ENCODE data around the gene ANTXR1.

- TF ChIP-seq MAX (IDR thresholded peaks at IDR 0.05), result no peak
- no peak for TF ChIP-seq SIN3A (conservative IDR thresholded peaks at IDR 0.05 in 1 of 2, IDR thresholded peaks at IDR 0.05 in 1 of 2; ENCODE audit: low read depth in 1 of 2, low read length in 2 of 2)
- TF ChIP-seq ATF2 (IDR thresholded peaks at IDR 0.05; ENCODE audit: low read length), result no peak
- no peak for TF ChIP-seq HDAC6 (IDR thresholded peaks at IDR 0.05; ENCODE audit: low read depth, low read length)
- no peak for TF ChIP-seq TAF1 (IDR thresholded peaks at IDR 0.05; ENCODE audit: low read depth, low read length)
- TF ChIP-seq RFX5 (IDR thresholded peaks at IDR 0.05; ENCODE audit: borderline replicate concordance, low read depth, low read length), result no peak
- no peak for TF ChIP-seq EZH2 (IDR thresholded peaks at IDR 0.05; ENCODE audit: low read depth, low read length, severe bottlenecking)
- no peak for TF ChIP-seq CTCF (IDR thresholded peaks at IDR 0.05; ENCODE audit: control extremely low read depth in 1 of 3, insufficient read depth in 1 of 3, low read depth in 1 of 3, low read length in 3 of 3)
- no peak for TF ChIP-seq CHD2 (IDR thresholded peaks at IDR 0.05; ENCODE audit: low read length)
- no peak for TF ChIP-seq SRF (IDR thresholded peaks at IDR 0.05; ENCODE audit: low read depth, low read length)
These were observed 262.5 kb downstream of the ANTXR1 start for GRCh38 chr2:69275490-69275889.

Data from H1 (cell line).